Mesenchymal stem cell (in vitro differentiated cells and primary cell): ENCODE results near the gene PXDN.
A peak's percentile ranks its signal among the peaks of the same experiment; 100 is the strongest.
"Not testable (repeated sequence)": the region's sequence is repeated elsewhere in the genome, so short reads cannot be mapped to it uniquely, and the experiment has no call there.

Source experiments
- DNase-seq: peaks from one replicate; pipeline ENCODE4 v3.0.0-alpha.2; 2013
- H2AFZ ChIP-seq: one replicate; pipeline ENCODE4 v1.6.1; 2013; ENCODE audit warnings: low read depth, mild to moderate bottlenecking, control low read depth, inconsistent platforms, low read length, moderate library complexity
- H2AK5ac ChIP-seq: 2 replicates; pipeline ENCODE4 v1.6.1; 2013; ENCODE audit warnings: low read length, moderate library complexity, mild to moderate bottlenecking, inconsistent platforms; ENCODE audit not compliant: severe bottlenecking
- H2BK120ac ChIP-seq: one replicate; pipeline ENCODE4 v1.6.1; 2013; ENCODE audit warnings: low read depth, mild to moderate bottlenecking, inconsistent platforms, low read length, moderate library complexity
- H2BK12ac ChIP-seq, 2 experiments: one replicate each; pipeline ENCODE4 v1.6.1; 2013; ENCODE audit warnings: inconsistent platforms in 2 of 2, low read length in 2 of 2, mild to moderate bottlenecking in 2 of 2, moderate library complexity in 2 of 2, control low read depth in 1 of 2
- H2BK15ac ChIP-seq: one replicate; pipeline ENCODE4 v1.6.1; 2013; ENCODE audit warnings: mild to moderate bottlenecking, low read depth, inconsistent platforms; ENCODE audit not compliant: poor library complexity, severe bottlenecking
- H2BK5ac ChIP-seq: 2 replicates; pipeline ENCODE4 v1.6.1; 2013; ENCODE audit warnings: low read depth, mild to moderate bottlenecking, low read length, control low read depth, inconsistent platforms; ENCODE audit not compliant: poor library complexity, severe bottlenecking
- H3K14ac ChIP-seq, 2 experiments: one replicate each; pipeline ENCODE4 v1.6.1; 2013; ENCODE audit warnings: inconsistent platforms in 2 of 2, low read length in 2 of 2, control low read depth in 1 of 2, mild to moderate bottlenecking in 1 of 2, moderate library complexity in 1 of 2
- H3K18ac ChIP-seq, 2 experiments: one replicate each; pipeline ENCODE4 v1.6.1; 2013; ENCODE audit warnings: inconsistent platforms in 2 of 2, low read length in 2 of 2, control low read depth in 1 of 2, low read depth in 1 of 2, mild to moderate bottlenecking in 1 of 2
- H3K23ac ChIP-seq, 2 experiments: one replicate each; pipeline ENCODE4 v1.6.1; 2013; ENCODE audit warnings: inconsistent platforms in 2 of 2, low read length in 2 of 2, mild to moderate bottlenecking in 2 of 2, moderate library complexity in 2 of 2, control low read depth in 1 of 2
- H3K27ac ChIP-seq: 2 replicates; pipeline ENCODE4 v1.5.1; 2013; ENCODE audit warnings: mild to moderate bottlenecking, moderate library complexity, low read length, control low read depth, inconsistent platforms; ENCODE audit not compliant: poor library complexity, severe bottlenecking
- H3K27me3 ChIP-seq, 2 experiments: 2 replicates each; pipeline versions ENCODE4 v1.6.1 to v1.7.0; 2013; ENCODE audit warnings: low read length in 2 of 2, mild to moderate bottlenecking in 2 of 2, moderate library complexity in 2 of 2, control low read depth in 1 of 2, inconsistent platforms in 1 of 2; ENCODE audit not compliant: control insufficient read depth in 1 of 2, insufficient read depth in 1 of 2
- H3K36me3 ChIP-seq, 2 experiments: 2 replicates each; pipeline versions ENCODE4 v1.6.1 to v1.7.0; 2013; ENCODE audit warnings: low read length in 2 of 2, control low read depth in 1 of 2, inconsistent platforms in 1 of 2, low read depth in 1 of 2, mild to moderate bottlenecking in 1 of 2; ENCODE audit not compliant: insufficient read depth in 2 of 2, control insufficient read depth in 1 of 2
- H3K4ac ChIP-seq, 2 experiments: one replicate each; pipeline ENCODE4 v1.6.1; 2013; ENCODE audit warnings: inconsistent platforms in 2 of 2, low read length in 2 of 2, mild to moderate bottlenecking in 2 of 2, moderate library complexity in 2 of 2, control low read depth in 1 of 2, low read depth in 1 of 2
- H3K4me1 ChIP-seq: 2 replicates; pipeline ENCODE4 v1.6.1; 2013; ENCODE audit warnings: low read depth, low read length, control low read depth; ENCODE audit not compliant: control insufficient read depth, insufficient read depth
- H3K4me2 ChIP-seq: 2 replicates; pipeline ENCODE4 v1.6.1; 2013; ENCODE audit warnings: low read length, mild to moderate bottlenecking, inconsistent platforms; ENCODE audit not compliant: poor library complexity, severe bottlenecking
- H3K4me3 ChIP-seq, 2 experiments: 2 replicates each; pipeline versions ENCODE4 v1.5.1 to v1.7.0; 2013; ENCODE audit warnings: low read length in 2 of 2, mild to moderate bottlenecking in 2 of 2, control low read depth in 1 of 2, low read depth in 1 of 2; ENCODE audit not compliant: insufficient read depth in 1 of 2
- H3K79me1 ChIP-seq: replicated peaks from 2 replicates; pipeline ENCODE4 v1.6.1; 2013; ENCODE audit warnings: mild to moderate bottlenecking, control low read depth, low read length, inconsistent platforms; ENCODE audit not compliant: poor library complexity, severe bottlenecking
- H3K9ac ChIP-seq: 2 replicates; pipeline ENCODE4 v1.7.0; 2013; ENCODE audit warnings: mild to moderate bottlenecking, low read length, moderate library complexity
- H3K9me3 ChIP-seq: 2 replicates; pipeline ENCODE4 v1.7.0; 2013; ENCODE audit warnings: mild to moderate bottlenecking, low read length; ENCODE audit not compliant: control insufficient read depth
- H4K8ac ChIP-seq: one replicate; pipeline ENCODE4 v1.6.1; 2013; ENCODE audit warnings: inconsistent platforms, mild to moderate bottlenecking, low read length, moderate library complexity
- H4K91ac ChIP-seq: one replicate; pipeline ENCODE4 v1.6.1; 2013; ENCODE audit warnings: mild to moderate bottlenecking, low read length, inconsistent platforms
- WGBS: methylation state at CpG from one replicate; pipeline ENCODE4 v1.1.7; 2013; ENCODE audit warnings: mixed read lengths; 5-methylcytosine and 5-hydroxymethylcytosine counted together

The PXDN gene

DNA sequence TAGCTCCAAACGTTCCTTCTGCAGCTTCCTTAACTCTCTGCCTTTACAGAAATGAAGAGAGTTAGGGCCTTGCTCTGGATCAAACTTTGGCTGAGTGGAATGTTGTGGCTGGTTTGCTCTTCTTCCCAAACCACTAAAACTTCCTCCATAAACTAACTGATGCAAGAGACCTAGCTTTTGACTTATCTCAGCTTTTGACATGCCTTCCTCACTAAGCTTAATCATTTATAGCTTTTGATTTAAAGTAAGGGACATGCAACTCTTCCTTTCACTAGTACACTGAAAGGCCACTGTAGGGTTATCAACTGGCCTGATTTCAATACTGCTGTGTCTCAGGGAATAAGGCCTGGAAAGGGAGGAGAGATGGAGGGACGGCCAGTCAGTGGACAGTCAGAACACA, 8.3 kb downstream of the PXDN start:
- Histone ChIP-seq H3K18ac (peak overlapping the region; percentile 19 to 80), H2BK5ac (no peak overlapping the region), H4K8ac (no peak overlapping the region), H3K14ac (no peak overlapping the region), H3K9me3 (peaks cover 8% of the 10 kb centered on the region), H3K9ac (peak overlapping the region; percentile 5), H2BK12ac (no peak overlapping the region), H3K79me1 (no peaks in the 10 kb centered on the region), H3K4me3 (peak overlapping the region in 1 of 2 experiments; percentile 21), H2AFZ (no peak overlapping the region), H3K36me3 (peaks cover 0 to 30% of the 10 kb centered on the region in 2 experiments), H4K91ac (no peak overlapping the region), H2BK15ac (no peak overlapping the region), H3K27ac (peak overlapping the region; percentile 81), H2AK5ac (peak overlapping the region; percentile 61), H3K27me3 (no peaks in the 10 kb centered on the region), H3K4ac (no peak overlapping the region), H3K4me1 (peaks cover 33% of the 10 kb centered on the region), H3K4me2 (no peak overlapping the region), H2BK120ac (no peak overlapping the region), H3K23ac (no peak overlapping the region)
- 88% methylated on average over 1 of the region's 2 CpGs for WGBS
- peak; percentile 65 for DNase-seq

DNA sequence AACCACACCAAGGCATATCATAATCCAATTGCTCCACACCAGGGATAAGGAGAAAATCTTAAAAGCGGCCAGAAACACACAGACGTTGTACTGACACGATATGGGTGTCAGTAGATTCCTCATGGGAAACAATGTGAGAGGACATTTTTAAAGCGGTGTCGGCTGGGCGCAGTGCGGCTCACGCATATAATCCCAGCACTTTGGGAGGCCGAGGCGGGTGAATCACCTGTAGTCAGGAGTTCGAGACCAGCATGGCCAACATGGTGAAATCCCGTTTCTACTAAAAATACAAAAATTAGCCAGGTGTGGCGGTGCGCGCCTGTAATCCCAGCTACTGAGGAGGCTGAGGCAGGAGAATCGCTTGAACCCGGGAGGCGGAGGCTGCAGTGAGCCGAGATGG, 11.0 kb downstream of the PXDN start:
- H3K9me3 ChIP-seq, H3K27me3 ChIP-seq, H3K9ac ChIP-seq, H3K4ac ChIP-seq, H3K23ac ChIP-seq, H3K27ac ChIP-seq, H4K8ac ChIP-seq, H3K79me1 ChIP-seq, H2AFZ ChIP-seq, H3K14ac ChIP-seq, H3K4me3 ChIP-seq, H2BK120ac ChIP-seq, H2BK5ac ChIP-seq, H2BK15ac ChIP-seq, H3K4me2 ChIP-seq, DNase-seq, H4K91ac ChIP-seq: not testable (repeated sequence)
- H2AK5ac ChIP-seq = peak overlapping the region; percentile 35
- H3K36me3 ChIP-seq = peaks cover 0 to 10% of the 10 kb centered on the region in 2 experiments
- peak overlapping the region in 1 of 2 experiments; percentile 42 for H2BK12ac ChIP-seq
- H3K4me1 ChIP-seq = peaks cover 31% of the 10 kb centered on the region
- 95% methylated on average over 18 of the region's 19 CpGs for WGBS
- H3K18ac ChIP-seq = peak overlapping the region; percentile 37 to 41

DNA sequence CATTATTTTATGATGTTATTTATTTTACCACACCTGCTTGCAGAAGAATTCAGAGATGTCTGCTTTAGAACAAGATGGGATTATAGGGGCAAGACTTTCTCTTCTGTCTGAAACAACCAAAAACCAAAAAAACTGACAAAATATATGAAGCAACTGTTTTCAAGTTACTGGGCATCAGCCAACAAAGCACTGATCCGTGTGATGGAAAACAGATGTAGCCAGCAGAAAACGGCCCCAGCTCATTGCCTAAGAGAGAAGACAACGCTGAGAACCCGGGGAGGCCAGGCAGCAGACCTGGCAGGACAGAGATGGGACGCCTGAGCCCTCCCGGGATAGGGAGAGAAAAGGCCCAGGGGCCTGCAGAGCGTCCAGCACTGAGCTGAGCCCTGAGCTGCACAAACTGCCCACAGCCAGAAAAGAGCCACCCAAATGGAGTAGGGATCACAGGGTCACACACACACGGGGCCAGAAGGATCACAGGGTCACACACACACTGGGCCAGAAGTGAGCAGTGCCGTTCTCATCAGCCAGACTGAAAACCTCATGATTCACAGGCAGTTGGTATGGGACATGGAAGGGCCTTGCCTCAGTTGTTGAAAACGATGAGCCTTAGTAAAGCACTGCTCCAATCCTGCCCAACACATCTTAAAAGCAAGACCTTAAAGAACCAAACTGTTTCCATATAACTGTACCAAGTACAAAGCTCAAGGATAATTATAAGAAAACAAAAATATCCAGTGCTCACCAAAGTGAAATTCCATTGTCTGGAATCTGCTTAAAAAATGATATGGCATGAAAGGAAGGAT, 12.1 kb downstream of the PXDN start:
- H3K4me1 ChIP-seq = peaks cover 41% of the 10 kb centered on the region
- peak overlapping the region in 1 of 2 experiments; percentile 45 for H3K4me3 ChIP-seq
- H3K18ac ChIP-seq = peak overlapping the region; percentile 55 to 90
- H3K27me3 ChIP-seq = no peaks in the 10 kb centered on the region
- peak overlapping the region; percentile 89 for H4K91ac ChIP-seq
- peak overlapping the region in 1 of 2 experiments; percentile 23 for H3K14ac ChIP-seq
- peak overlapping the region in 1 of 2 experiments; percentile 89 for H3K4ac ChIP-seq
- no peak overlapping the region for H3K4me2 ChIP-seq
- peaks cover 8% of the 10 kb centered on the region for H3K9me3 ChIP-seq
- peak overlapping the region; percentile 78 for H4K8ac ChIP-seq
- peak overlapping the region; percentile 11 for H2AK5ac ChIP-seq
- peaks cover 0 to 14% of the 10 kb centered on the region in 2 experiments for H3K36me3 ChIP-seq
- H2AFZ ChIP-seq = no peak overlapping the region
- H3K9ac ChIP-seq = peak overlapping the region; percentile 81
- H2BK120ac ChIP-seq = no peak overlapping the region
- H2BK12ac ChIP-seq = peak overlapping the region; percentile 4 to 87
- WGBS = 11% methylated on average over 10 of the region's 10 CpGs
- H3K79me1 ChIP-seq = no peaks in the 10 kb centered on the region
- H3K27ac ChIP-seq = peak overlapping the region; percentile 86
- no peak overlapping the region for H3K23ac ChIP-seq
- H2BK15ac ChIP-seq = no peak overlapping the region
- peak; percentile 92 for DNase-seq
- H2BK5ac ChIP-seq = peak overlapping the region; percentile 48

DNA sequence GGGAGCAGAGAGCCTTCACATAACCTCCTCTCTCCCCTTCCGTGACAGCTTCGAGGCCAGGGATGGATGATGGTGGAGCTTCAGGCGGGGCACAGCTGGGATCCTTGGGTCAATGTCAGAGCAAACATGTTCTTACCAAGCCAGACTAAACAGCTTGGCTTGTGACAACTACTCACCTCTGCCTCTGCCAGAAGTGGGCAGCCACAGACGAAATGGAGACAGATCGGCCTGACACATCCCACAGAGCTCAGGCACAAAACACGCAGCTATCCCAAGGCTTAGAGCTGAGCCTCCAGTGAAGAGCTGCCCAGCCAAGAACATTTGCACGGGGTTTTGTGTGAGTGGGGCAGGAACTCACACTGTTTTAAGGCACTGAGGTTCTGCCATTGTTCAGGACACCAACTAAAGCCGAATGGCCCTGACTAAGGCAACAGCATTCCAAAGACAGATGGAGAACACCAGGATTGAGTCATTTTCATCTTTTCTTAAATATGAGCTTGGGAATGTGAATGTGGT, 12.8 kb downstream of the PXDN start:
- peak; percentile 94 for DNase-seq
- peaks cover 8% of the 10 kb centered on the region for H3K9me3 ChIP-seq

More for the DNA sequence above, 12.8 kb downstream of the PXDN start:
- peak overlapping the region in 1 of 2 experiments; percentile 65 for H3K23ac ChIP-seq
- no peaks in the 10 kb centered on the region for H3K79me1 ChIP-seq
- H3K36me3 ChIP-seq = peaks cover 0 to 11% of the 10 kb centered on the region in 2 experiments
- H2BK12ac ChIP-seq = peak overlapping the region; percentile 6 to 99
- 33% methylated on average over 8 of the region's 8 CpGs for WGBS
- peak overlapping the region; percentile 83 for H2BK120ac ChIP-seq
- peak overlapping the region in 1 of 2 experiments; percentile 45 for H3K4me3 ChIP-seq
- H2AK5ac ChIP-seq = peak overlapping the region; percentile 96
- H3K4me2 ChIP-seq = no peak overlapping the region
- H3K4me1 ChIP-seq = peaks cover 39% of the 10 kb centered on the region
- peak overlapping the region in 1 of 2 experiments; percentile 37 for H3K14ac ChIP-seq
- H2BK15ac ChIP-seq = peak overlapping the region; percentile 87
- H2AFZ ChIP-seq = no peak overlapping the region
- H2BK5ac ChIP-seq = peak overlapping the region; percentile 26
- peak overlapping the region; percentile 98 for H4K91ac ChIP-seq
- H3K27me3 ChIP-seq = no peaks in the 10 kb centered on the region
- H3K4ac ChIP-seq = peak overlapping the region; percentile 62 to 87
- H4K8ac ChIP-seq = peak overlapping the region; percentile 90
- peak overlapping the region; percentile 86 for H3K27ac ChIP-seq
- peak overlapping the region; percentile 89 to 94 for H3K18ac ChIP-seq
- peak overlapping the region; percentile 81 for H3K9ac ChIP-seq
